Loucy (cell line): ENCODE results near the gene ARHGAP26.

Experiments used
- H2AFZ ChIP-seq: fragments of 200-600 bp; sonication (generic); 2 replicates; pipeline ENCODE4 v1.6.0; 2016; ENCODE audit warnings: antibody characterized with exemption, mild to moderate bottlenecking, low read length, moderate library complexity
- H3F3A ChIP-seq: fragments of 200-600 bp; 2 replicates; pipeline ENCODE4 v1.6.0; 2016; ENCODE audit warnings: antibody characterized with exemption, low read depth, mild to moderate bottlenecking
- H3K27me3 ChIP-seq: fragments of 200-600 bp; sonication (generic); 2 replicates; pipeline ENCODE4 v1.6.1; 2014; ENCODE audit warnings: low read length, mild to moderate bottlenecking; ENCODE audit not compliant: insufficient read depth, poor library complexity, severe bottlenecking
- H3K36me3 ChIP-seq: fragments of 200-600 bp; sonication (generic); 2 replicates; pipeline ENCODE4 v1.6.1; 2016; ENCODE audit warnings: low read length; ENCODE audit not compliant: insufficient read depth
- H3K4me1 ChIP-seq: fragments of 200-600 bp; sonication (generic); 2 replicates; pipeline ENCODE4 v1.5.1; 2014; ENCODE audit warnings: low read length, mild to moderate bottlenecking; ENCODE audit not compliant: insufficient read depth, poor library complexity, severe bottlenecking
- H3K4me2 ChIP-seq: fragments of 200-600 bp; sonication (generic); 2 replicates; pipeline ENCODE4 v1.6.0; 2014; ENCODE audit warnings: antibody characterized with exemption, low read length, low read depth, mild to moderate bottlenecking; ENCODE audit not compliant: poor library complexity, severe bottlenecking
- H3K4me3 ChIP-seq: fragments of 200-600 bp; sonication (generic); 2 replicates; pipeline ENCODE4 v1.5.1; 2014; ENCODE audit warnings: low read length, mild to moderate bottlenecking, mixed read lengths; ENCODE audit not compliant: poor library complexity, severe bottlenecking
- H3K79me2 ChIP-seq: fragments of 200-600 bp; sonication (generic); 2 replicates; pipeline ENCODE4 v1.6.1; 2014; ENCODE audit warnings: low read length; ENCODE audit not compliant: insufficient read depth
- H3K9ac ChIP-seq: fragments of 200-600 bp; sonication (generic); 2 replicates; pipeline ENCODE4 v1.6.0; 2014; ENCODE audit warnings: mild to moderate bottlenecking, low read depth, low read length, moderate library complexity; ENCODE audit not compliant: poor library complexity, severe bottlenecking
- H3K9me2 ChIP-seq: fragments of 200-600 bp; sonication (generic); replicated peaks from 2 replicates; pipeline ENCODE4 v1.6.1; 2016; ENCODE audit warnings: low read depth, low read length, mixed read lengths
- H3K9me3 ChIP-seq: fragments of 200-600 bp; sonication (generic); 2 replicates; pipeline ENCODE4 v1.6.1; 2014; ENCODE audit warnings: mild to moderate bottlenecking, antibody characterized with exemption, low read length, low read depth; ENCODE audit not compliant: insufficient read depth
- H4K20me1 ChIP-seq: fragments of 200-600 bp; sonication (generic); 2 replicates; pipeline ENCODE4 v1.6.0; 2014; ENCODE audit warnings: antibody characterized with exemption, low read length, mild to moderate bottlenecking; ENCODE audit not compliant: insufficient read depth, poor library complexity, severe bottlenecking
- CTCF ChIP-seq: fragments of 200-600 bp; sonication (generic); conservative IDR thresholded peaks from 2 replicates; pipeline ENCODE4 v1.5.1; 2014; ENCODE audit warnings: mild to moderate bottlenecking, antibody characterized with exemption, low read length
- EZH2phosphoT487 ChIP-seq: fragments of 200-600 bp; IDR thresholded peaks from 2 replicates; pipeline ENCODE4 v1.6.1; 2018; ENCODE audit warnings: antibody characterized with exemption, mild to moderate bottlenecking, moderate library complexity, borderline replicate concordance

The ARHGAP26 gene

DNA sequence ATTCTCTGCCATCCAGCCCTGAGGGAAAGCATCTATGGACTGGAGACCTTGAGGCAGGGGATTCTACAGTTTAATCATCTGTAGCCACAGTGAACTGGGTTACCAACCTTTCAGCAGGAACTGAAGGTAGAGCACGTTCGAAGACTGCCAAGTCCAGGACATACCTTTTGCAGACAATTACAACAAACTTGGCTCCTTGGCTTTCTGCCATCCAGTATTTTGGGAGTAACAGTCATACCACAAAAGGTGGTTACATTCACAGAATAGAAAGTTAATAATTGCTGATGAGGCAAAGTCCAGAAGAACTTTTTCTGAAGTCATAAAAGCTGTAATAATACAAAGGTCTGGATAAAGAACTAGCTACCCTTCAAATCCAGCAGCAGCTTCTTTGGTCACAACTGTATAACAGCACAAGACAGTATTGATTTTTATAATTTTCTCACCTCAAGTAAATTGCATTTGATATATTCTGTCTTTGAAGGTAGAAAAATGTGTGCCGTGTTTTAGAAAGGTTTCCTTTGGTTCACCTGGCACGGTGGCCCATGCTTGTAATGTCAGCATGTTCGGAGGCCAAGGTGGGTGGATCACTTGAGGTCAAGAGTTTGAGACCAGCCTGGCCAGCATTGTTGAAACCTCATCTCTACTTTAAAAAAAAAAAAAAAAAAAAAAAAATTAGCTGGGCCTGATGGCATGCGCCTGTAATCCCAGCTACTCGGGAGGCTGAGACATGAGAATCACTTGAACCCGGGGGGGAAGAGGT is 396.7 kb downstream of the ARHGAP26 start:
- H3K4me2 ChIP-seq, result no peak overlapping the region
- H3F3A ChIP-seq, result no peaks in the 10 kb centered on the region
- no peak for TF ChIP-seq EZH2phosphoT487
- no peak for TF ChIP-seq CTCF
- no peak overlapping the region for H3K9ac ChIP-seq
- H4K20me1 ChIP-seq, result no peaks in the 10 kb centered on the region
- no peaks in the 10 kb centered on the region for H3K79me2 ChIP-seq
- no peak overlapping the region for H2AFZ ChIP-seq
- H3K4me3 ChIP-seq, result no peak overlapping the region
- no peaks in the 10 kb centered on the region for H3K9me2 ChIP-seq
- H3K9me3 ChIP-seq, result no peaks in the 10 kb centered on the region
- H3K4me1 ChIP-seq, result peaks cover 6% of the 10 kb centered on the region
- H3K27me3 ChIP-seq, result no peaks in the 10 kb centered on the region
- H3K36me3 ChIP-seq, result no peaks in the 10 kb centered on the region

DNA sequence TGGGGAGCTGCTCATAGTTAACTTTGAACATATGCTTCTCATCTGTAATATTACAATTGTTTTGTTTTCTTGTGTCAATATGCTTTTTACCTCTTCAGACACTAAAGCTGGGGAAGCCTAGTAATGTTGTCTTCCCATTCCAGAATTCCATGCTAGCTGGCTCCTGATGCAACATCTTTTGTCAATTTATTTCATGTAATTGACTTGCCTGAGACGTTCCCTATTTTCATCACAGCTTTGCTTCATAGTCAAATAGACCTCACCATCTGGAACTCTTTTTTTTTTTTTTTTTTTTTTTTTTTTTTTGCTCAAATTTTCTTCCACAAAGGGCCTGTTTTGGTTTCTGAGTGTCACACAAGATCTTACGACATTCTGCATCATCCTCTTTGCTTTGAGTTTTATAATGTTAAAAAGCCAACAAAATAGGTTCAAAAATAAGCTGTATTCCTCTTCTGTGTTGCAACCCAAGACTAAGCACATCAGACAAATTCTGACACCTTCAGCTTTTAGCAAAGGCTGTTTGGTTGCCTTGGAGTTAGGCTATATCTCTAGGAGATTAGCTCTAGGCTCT is 398.1 kb downstream of the ARHGAP26 start:
- H2AFZ ChIP-seq, result no peak overlapping the region
- no peaks in the 10 kb centered on the region for H4K20me1 ChIP-seq
- H3K9ac ChIP-seq, result no peak overlapping the region
- H3K4me3 ChIP-seq, result no peak overlapping the region
- no peak overlapping the region for H3K4me2 ChIP-seq
- no peaks in the 10 kb centered on the region for H3F3A ChIP-seq
- H3K9me2 ChIP-seq, result no peaks in the 10 kb centered on the region
- H3K9me3 ChIP-seq, result no peaks in the 10 kb centered on the region
- TF ChIP-seq CTCF (no peak), EZH2phosphoT487 (no peak)
- no peaks in the 10 kb centered on the region for H3K27me3 ChIP-seq
- no peaks in the 10 kb centered on the region for H3K79me2 ChIP-seq
- H3K4me1 ChIP-seq, result peaks cover 6% of the 10 kb centered on the region
- no peaks in the 10 kb centered on the region for H3K36me3 ChIP-seq

DNA sequence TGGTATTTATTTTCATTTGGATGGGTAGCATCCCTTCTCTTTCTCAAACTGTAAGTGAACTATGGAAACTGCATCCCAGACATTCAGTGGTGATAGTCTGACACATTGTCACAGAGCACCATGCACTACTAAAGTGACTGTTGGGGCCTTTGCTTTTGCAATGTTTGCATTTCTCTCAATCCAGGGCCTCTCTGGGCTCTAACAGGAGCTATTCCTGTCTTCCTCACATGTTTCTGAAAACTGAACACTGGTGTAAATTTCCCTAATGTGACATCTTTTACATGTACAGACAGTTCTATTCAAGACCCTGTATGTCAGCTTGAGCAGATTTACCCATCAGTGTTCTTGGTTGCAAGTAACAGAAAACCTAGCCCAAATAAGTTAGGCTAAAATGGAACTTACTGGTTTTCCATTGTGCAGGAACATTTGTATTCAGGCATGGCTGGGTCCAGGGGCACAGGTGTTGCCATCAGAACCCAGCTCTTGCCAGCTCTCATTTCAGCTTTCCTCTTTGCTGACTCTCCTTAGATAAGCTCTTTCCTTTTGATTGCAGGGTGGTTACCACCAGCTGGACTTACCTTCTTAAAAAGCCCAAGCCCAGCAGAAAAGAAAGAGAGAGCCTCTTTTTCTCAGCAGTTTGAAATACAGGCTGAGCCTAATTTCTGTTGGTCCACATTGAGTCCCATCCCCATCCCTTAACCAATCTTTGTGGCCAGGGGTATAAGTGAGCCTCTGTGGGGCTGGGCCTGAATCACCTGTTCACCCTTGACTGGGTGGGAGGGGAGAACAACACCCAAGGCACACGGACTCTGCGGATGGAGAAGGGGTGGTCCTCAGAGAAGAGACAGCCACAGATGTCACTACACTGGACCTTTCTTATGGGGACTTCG is 399.0 kb downstream of the ARHGAP26 start:
- H2AFZ ChIP-seq, result no peak overlapping the region
- H3K4me3 ChIP-seq, result no peak overlapping the region
- H3K9me2 ChIP-seq, result no peaks in the 10 kb centered on the region
- H3K27me3 ChIP-seq, result no peaks in the 10 kb centered on the region
- no peak overlapping the region for H3K4me2 ChIP-seq
- H3K4me1 ChIP-seq, result peaks cover 6% of the 10 kb centered on the region
- no peaks in the 10 kb centered on the region for H3K9me3 ChIP-seq
- H3F3A ChIP-seq, result no peaks in the 10 kb centered on the region
- no peaks in the 10 kb centered on the region for H3K36me3 ChIP-seq
- no peak overlapping the region for H3K9ac ChIP-seq
- TF ChIP-seq EZH2phosphoT487 (no peak), CTCF (no peak)
- no peaks in the 10 kb centered on the region for H4K20me1 ChIP-seq
- H3K79me2 ChIP-seq, result no peaks in the 10 kb centered on the region
